Measurements from ENCODE around the gene CCDC88B. TPM values are rescaled to one million over a fixed set of nuclear protein-coding genes. Genes with fewer than 3 reads are reported as not detected.

The CCDC88B gene
- total and polyA plus RNA-seq, 9 of the 15 experiments (the other 6 are each of a cell fraction or from before 2014, with no cell fraction given), result 0.13 to 18.1 (median 7.9) TPM

DNA sequence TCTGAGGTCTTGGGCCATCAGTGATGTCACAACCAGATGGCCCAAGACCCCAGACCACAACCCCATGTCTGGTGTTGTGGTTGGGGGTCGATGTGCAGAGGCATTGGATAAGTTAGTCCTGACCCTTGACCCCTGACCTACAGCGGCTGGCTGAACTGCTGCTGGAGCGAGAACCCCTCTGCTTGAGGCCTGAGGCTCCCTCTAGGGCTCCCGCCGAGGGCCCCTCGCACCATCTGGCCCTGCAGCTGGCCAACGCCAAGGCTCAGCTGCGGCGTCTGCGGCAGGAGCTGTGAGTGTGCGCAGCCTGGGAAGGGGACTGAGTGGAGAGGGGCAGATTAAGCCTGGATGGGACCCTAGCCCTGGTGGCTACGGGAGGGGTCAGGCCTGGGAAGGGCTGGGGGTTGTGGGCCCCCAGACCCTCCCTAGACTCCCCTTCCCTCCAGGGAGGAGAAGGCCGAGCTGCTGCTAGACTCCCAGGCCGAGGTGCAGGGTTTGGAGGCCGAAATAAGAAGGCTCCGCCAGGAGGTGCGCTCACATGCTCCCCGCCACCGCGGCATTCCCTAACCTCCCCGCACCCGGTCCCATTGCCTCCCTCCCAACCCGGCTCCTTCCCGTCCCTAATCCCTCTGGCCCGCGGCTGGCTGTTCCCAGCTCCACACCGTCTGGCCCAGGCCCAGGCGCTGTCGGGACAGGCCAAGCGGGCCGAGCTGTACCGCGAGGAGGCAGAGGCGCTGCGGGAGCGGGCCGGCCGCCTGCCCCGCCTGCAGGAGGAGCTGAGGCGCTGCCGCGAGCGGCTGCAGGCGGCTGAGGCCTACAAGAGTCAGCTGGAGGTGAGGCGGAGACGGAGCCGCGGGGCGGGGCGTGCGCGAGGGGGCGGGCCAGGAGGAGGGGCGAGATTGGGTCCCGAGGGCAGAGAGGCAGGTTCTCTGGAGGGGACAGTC is 2.1 kb downstream of the CCDC88B start (continued):
- TF ChIP-seq, protein P1, sequence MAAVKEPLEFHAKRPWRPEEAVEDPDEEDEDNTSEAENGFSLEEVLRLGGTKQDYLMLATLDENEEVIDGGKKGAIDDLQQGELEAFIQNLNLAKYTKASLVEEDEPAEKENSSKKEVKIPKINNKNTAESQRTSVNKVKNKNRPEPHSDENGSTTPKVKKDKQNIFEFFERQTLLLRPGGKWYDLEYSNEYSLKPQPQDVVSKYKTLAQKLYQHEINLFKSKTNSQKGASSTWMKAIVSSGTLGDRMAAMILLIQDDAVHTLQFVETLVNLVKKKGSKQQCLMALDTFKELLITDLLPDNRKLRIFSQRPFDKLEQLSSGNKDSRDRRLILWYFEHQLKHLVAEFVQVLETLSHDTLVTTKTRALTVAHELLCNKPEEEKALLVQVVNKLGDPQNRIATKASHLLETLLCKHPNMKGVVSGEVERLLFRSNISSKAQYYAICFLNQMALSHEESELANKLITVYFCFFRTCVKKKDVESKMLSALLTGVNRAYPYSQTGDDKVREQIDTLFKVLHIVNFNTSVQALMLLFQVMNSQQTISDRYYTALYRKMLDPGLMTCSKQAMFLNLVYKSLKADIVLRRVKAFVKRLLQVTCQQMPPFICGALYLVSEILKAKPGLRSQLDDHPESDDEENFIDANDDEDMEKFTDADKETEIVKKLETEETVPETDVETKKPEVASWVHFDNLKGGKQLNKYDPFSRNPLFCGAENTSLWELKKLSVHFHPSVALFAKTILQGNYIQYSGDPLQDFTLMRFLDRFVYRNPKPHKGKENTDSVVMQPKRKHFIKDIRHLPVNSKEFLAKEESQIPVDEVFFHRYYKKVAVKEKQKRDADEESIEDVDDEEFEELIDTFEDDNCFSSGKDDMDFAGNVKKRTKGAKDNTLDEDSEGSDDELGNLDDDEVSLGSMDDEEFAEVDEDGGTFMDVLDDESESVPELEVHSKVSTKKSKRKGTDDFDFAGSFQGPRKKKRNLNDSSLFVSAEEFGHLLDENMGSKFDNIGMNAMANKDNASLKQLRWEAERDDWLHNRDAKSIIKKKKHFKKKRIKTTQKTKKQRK (IDR thresholded peaks at IDR 0.05; ENCODE audit: borderline replicate concordance, low read depth, low read length), result no peak
- TF ChIP-seq TCF3 (CRISPR knock-in tag; IDR thresholded peaks at IDR 0.05), result peak; percentile 36; the same call in 1 of the 2 replicates
- no peak for TF ChIP-seq HMG20B (CRISPR knock-in tag; IDR thresholded peaks at IDR 0.05)
- no peak; the same call in 1 of the 2 replicates for TF ChIP-seq ZBTB17 (CRISPR knock-in tag; IDR thresholded peaks at IDR 0.05)
- TF ChIP-seq ZNF174 (CRISPR knock-in tag; IDR thresholded peaks at IDR 0.05), result no peak
- no peak for TF ChIP-seq SMARCA5 (IDR thresholded peaks at IDR 0.05)
- TF ChIP-seq RBM22 (IDR thresholded peaks at IDR 0.05; ENCODE audit: low read depth, low read length, poor library complexity, severe bottlenecking), result no peak
- no peak for TF ChIP-seq LEF1 (IDR thresholded peaks at IDR 0.05)
- TF ChIP-seq HEY1 (CRISPR knock-in tag; IDR thresholded peaks at IDR 0.05; ENCODE audit: borderline replicate concordance), result no peak
- TF ChIP-seq ZNF224 (CRISPR knock-in tag; IDR thresholded peaks at IDR 0.05), result no peak
- TF ChIP-seq, protein P2, sequence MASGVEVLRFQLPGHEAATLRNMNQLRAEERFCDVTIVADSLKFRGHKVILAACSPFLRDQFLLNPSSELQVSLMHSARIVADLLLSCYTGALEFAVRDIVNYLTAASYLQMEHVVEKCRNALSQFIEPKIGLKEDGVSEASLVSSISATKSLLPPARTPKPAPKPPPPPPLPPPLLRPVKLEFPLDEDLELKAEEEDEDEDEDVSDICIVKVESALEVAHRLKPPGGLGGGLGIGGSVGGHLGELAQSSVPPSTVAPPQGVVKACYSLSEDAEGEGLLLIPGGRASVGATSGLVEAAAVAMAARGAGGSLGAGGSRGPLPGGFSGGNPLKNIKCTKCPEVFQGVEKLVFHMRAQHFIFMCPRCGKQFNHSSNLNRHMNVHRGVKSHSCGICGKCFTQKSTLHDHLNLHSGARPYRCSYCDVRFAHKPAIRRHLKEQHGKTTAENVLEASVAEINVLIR (CRISPR knock-in tag; IDR thresholded peaks at IDR 0.05), result no peak
- no peak for TF ChIP-seq ZNF79 (CRISPR knock-in tag; IDR thresholded peaks at IDR 0.05; ENCODE audit: low read depth)
- no peak for TF ChIP-seq ZC3H8 (IDR thresholded peaks at IDR 0.05)
- TF ChIP-seq TEAD1 (CRISPR knock-in tag; IDR thresholded peaks at IDR 0.05), result 0 out of 4 replicates have a peak, but pooled peaks of 1 of the 2 experiments have one; percentile 46
